Heart left ventricle (tissue), 13 donors: ENCODE results near the gene TASP1.

Source experiments
- POLR2A ChIP-seq, 2 donors: fragments of 450-650 bp; IDR thresholded peaks; one replicate each; pipeline ENCODE4 v1.6.1; 2017; ENCODE audit warnings: antibody characterized with exemption in 2 of 2, mild to moderate bottlenecking in 2 of 2, moderate library complexity in 2 of 2
- TF ChIP-seq, protein P1 (sequence below), 12 donors: fragments of 200-600 bp; sonication (generic) in 4 of 12; IDR thresholded peaks; one replicate each; pipeline versions ENCODE4 v1.5.0 to v1.8.0; 2018 to 2022; ENCODE audit warnings: antibody characterized with exemption in 12 of 12, mild to moderate bottlenecking in 5 of 12
- donor health status: ischemic (EF 13 %, LVEDD 7.1; RV severe dilation, severe dysfunction).
- donor health status: DM: no; HTN: yes; CAD: no.
- donor health status: DM: no; HTN: no; CAD: no.
- donor health status: ischemic (EF 25% LVEDD 6.9; RV normal size, moderate dysfunction).
- donor health status: ischemic (EF 25% LVEDD 5.7; RV mildly dilated, moderate dysfunction).
- donor health status: ischemic (EF 35%, LVEDD 5.7; RV mildly dilated, moderate dysfunction).
- donor health status: nonischemic (EF 11% LVEDD 7.7; RV severe dilation, severe dysfunction).
- donor health status: DM: yes; HTN: yes; CAD: no.
- donor health status: PGD.
- donor health status: ischemic (EF 29% LVEDD 5.4; RV normal size, mild dysfunction).
- donor health status: nonischemic (EF 23%, LVEDD 6.1; RV moderate dilation, normal function).

GRCh38 chr20:13671916-13672378 is 33.2 kb upstream of the TASP1 start:
- no peak for TF ChIP-seq POLR2A (IDR thresholded peaks at IDR 0.05)
- TF ChIP-seq, protein P1, sequence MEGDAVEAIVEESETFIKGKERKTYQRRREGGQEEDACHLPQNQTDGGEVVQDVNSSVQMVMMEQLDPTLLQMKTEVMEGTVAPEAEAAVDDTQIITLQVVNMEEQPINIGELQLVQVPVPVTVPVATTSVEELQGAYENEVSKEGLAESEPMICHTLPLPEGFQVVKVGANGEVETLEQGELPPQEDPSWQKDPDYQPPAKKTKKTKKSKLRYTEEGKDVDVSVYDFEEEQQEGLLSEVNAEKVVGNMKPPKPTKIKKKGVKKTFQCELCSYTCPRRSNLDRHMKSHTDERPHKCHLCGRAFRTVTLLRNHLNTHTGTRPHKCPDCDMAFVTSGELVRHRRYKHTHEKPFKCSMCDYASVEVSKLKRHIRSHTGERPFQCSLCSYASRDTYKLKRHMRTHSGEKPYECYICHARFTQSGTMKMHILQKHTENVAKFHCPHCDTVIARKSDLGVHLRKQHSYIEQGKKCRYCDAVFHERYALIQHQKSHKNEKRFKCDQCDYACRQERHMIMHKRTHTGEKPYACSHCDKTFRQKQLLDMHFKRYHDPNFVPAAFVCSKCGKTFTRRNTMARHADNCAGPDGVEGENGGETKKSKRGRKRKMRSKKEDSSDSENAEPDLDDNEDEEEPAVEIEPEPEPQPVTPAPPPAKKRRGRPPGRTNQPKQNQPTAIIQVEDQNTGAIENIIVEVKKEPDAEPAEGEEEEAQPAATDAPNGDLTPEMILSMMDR (IDR thresholded peaks at IDR 0.05) = no peak
